K562 treated with DMSO at 1 percent for 48 hours (cell line): ENCODE data around the gene CCDC201. TPM values are rescaled to one million over a fixed set of nuclear protein-coding genes. Genes with fewer than 3 reads are reported as not detected.

ENCODE experiments used
- total RNA-seq: library from RNA; unstranded; fragments of 300-600 nt; gene quantifications from 2 replicates; pipeline ENCODE4 v1.2.3, GENCODE V29; 2022; ENCODE audit warnings: low replicate concordance; ENCODE audit errors: extremely low read depth

CCDC201 gene, protein sequence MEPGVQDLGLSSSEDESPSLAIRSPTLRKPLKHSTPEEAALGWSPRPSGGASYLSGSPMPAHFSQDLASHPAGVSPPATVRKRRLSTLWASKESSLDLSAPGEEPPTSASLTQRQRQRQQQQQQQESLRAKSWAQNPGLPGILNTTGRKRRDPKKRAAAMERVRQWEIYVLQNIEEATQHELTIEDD
- not detected in 2 replicates for total RNA-seq

GRCh38 chr7:45873035-45873354 is at the start of gene CCDC201:
Gene CCDC201 (minus strand): TSS chr7:45873082. CDS start chr7:45873007, 75 bp downstream.

GRCh38 chr7:45920502-45921380 is 47.9 kb upstream of the CCDC201 start, which contains the start of gene IGFBP3:
Gene IGFBP3 (minus strand): TSS chr7:45921272. CDS start chr7:45921140, 132 bp downstream.

DNA sequence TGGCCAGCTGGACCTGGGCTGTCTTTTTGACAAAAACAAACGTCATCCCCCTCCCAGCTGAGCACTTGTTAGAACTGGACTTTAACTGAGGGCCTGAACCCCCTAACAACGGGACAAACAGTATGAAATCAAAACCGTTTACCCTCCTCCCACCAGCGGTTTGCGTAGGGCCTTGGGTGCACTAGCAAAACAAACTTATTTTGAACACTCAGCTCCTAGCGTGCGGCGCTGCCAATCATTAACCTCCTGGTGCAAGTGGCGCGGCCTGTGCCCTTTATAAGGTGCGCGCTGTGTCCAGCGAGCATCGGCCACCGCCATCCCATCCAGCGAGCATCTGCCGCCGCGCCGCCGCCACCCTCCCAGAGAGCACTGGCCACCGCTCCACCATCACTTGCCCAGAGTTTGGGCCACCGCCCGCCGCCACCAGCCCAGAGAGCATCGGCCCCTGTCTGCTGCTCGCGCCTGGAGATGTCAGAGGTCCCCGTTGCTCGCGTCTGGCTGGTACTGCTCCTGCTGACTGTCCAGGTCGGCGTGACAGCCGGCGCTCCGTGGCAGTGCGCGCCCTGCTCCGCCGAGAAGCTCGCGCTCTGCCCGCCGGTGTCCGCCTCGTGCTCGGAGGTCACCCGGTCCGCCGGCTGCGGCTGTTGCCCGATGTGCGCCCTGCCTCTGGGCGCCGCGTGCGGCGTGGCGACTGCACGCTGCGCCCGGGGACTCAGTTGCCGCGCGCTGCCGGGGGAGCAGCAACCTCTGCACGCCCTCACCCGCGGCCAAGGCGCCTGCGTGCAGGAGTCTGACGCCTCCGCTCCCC is 15.5 kb upstream of the CCDC201 start, which contains the start of gene IGFBP1:
IGFBP1 (plus strand) TSS at position 304 of the 808 bp plus-strand sequence; CDS start at position 469, 165 bp downstream.

Other genes starting within 250 kb of the CCDC201 start
- not detected in 2 replicates for gene IGFBP1, start 15.4 kb upstream of the CCDC201 start, total RNA-seq
- gene IGFBP3, start 48.2 kb upstream of the CCDC201 start, total RNA-seq, result not detected in 2 replicates